HUES48 (cell line): ENCODE results near the gene FSHB.
"Not testable (repeated sequence)": the region's sequence is repeated elsewhere in the genome, so short reads cannot be mapped to it uniquely, and the experiment has no call there.

ENCODE experiments used
- H3K27ac ChIP-seq: one replicate; pipeline ENCODE4 v1.7.0; 2013; ENCODE audit warnings: low read depth, low read length, inconsistent platforms
- H3K27me3 ChIP-seq: 2 replicates; pipeline ENCODE4 v1.6.1; 2013; ENCODE audit warnings: mild to moderate bottlenecking, low read length; ENCODE audit not compliant: control insufficient read depth, insufficient read depth
- H3K36me3 ChIP-seq: 2 replicates; pipeline ENCODE4 v1.6.1; 2013; ENCODE audit warnings: low read length; ENCODE audit not compliant: control insufficient read depth, insufficient read depth
- H3K4me1 ChIP-seq: 2 replicates; pipeline ENCODE4 v1.6.1; 2013; ENCODE audit warnings: mild to moderate bottlenecking, low read length; ENCODE audit not compliant: control insufficient read depth, insufficient read depth
- H3K4me3 ChIP-seq: 2 replicates; pipeline ENCODE4 v1.5.1; 2013; ENCODE audit warnings: mild to moderate bottlenecking, low read depth, low read length
- H3K9ac ChIP-seq: 2 replicates; pipeline ENCODE4 v1.6.1; 2013; ENCODE audit warnings: mild to moderate bottlenecking, low read depth, low read length, moderate library complexity
- H3K9me3 ChIP-seq: 2 replicates; pipeline ENCODE4 v1.6.1; 2013; ENCODE audit warnings: low read length; ENCODE audit not compliant: control insufficient read depth, insufficient read depth

The FSHB gene

GRCh38 chr11:30230714-30231113, at the start of gene FSHB:
Gene FSHB (plus strand): TSS chr11:30231014. CDS start chr11:30231903, 889 bp downstream.
- Histone ChIP-seq H3K27me3 (no peaks in the 10 kb centered on the region), H3K9me3 (0 out of 2 replicates have a peak, but pooled peaks cover 5% of the 10 kb centered on the region), H3K36me3 (no peaks in the 10 kb centered on the region), H3K4me3 (no peak within 1 kb of the TSS), H3K9ac (no peak within 1 kb of the TSS), H3K27ac (no peak within 1 kb of the TSS), H3K4me1 (no peaks in the 10 kb centered on the region)

DNA sequence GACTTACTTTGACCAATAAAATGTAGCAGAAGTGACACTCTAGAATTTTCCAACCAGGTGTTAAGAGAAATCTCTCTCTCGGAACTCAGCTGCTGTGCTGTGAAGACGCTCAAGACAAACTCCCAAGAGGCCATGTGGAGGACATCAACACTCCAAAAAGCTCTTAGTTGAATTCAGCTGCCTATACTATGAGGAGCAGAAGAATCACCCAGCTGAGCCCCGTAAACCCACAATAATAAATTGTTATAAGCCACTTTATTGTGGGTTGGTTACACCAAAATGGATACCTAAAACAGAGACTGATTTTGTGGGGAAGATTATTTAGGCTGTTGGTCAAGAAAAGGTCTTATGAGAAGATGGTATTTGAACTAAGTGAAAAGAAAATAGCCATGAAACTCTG, 44.1 kb upstream of the FSHB start:
- Histone ChIP-seq H3K4me3 (no peak overlapping the region), H3K4me1 (no peaks in the 10 kb centered on the region), H3K27ac (no peak overlapping the region), H3K36me3 (no peaks in the 10 kb centered on the region), H3K9ac (no peak overlapping the region), H3K9me3 (no peaks in the 10 kb centered on the region), H3K27me3 (no peaks in the 10 kb centered on the region)

- Histone ChIP-seq H3K9ac (no peak overlapping the region), H3K27me3 (no peaks in the 10 kb centered on the region), H3K9me3 (no peaks in the 10 kb centered on the region), H3K4me1 (no peaks in the 10 kb centered on the region), H3K27ac (no peak overlapping the region), H3K4me3 (no peak overlapping the region), H3K36me3 (no peaks in the 10 kb centered on the region)
These were observed 38.2 kb upstream of the FSHB start for GRCh38 chr11:30192620-30193019.

- H3K4me3 ChIP-seq, result no peak overlapping the region
- no peak overlapping the region for H3K9ac ChIP-seq
- no peaks in the 10 kb centered on the region for H3K36me3 ChIP-seq
- no peaks in the 10 kb centered on the region for H3K27me3 ChIP-seq
- H3K27ac ChIP-seq, result no peak overlapping the region
- peaks cover 2% of the 10 kb centered on the region; the same call in 1 of the 2 replicates for H3K9me3 ChIP-seq
- no peaks in the 10 kb centered on the region for H3K4me1 ChIP-seq
These were observed 34.2 kb upstream of the FSHB start for GRCh38 chr11:30196400-30197206.

- Histone ChIP-seq H3K27ac (no peak overlapping the region), H3K4me1 (no peaks in the 10 kb centered on the region), H3K36me3 (no peaks in the 10 kb centered on the region)
These were observed 32.9 kb upstream of the FSHB start for GRCh38 chr11:30197869-30198268.

DNA sequence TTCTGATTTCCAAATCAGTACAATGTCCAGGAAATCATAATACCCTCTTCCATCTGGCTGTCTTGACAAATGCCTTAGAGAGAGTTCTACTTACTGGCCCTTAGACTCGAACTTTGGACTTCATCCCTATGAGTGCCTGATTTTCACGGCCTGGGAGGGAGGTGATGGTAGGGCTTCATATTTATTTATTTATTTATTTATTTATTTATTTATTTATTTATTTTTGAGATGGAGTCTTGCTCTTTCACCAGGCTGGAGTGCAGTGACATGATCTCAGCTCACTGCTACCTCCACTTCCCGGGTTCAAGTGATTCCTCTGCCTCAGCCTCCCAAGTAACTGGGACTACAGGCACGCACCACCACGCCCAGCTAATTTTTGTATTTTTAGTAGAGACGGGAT, 27.8 kb upstream of the FSHB start:
- H3K27ac ChIP-seq, H3K9me3 ChIP-seq, H3K27me3 ChIP-seq, H3K4me1 ChIP-seq, H3K4me3 ChIP-seq, H3K9ac ChIP-seq, H3K36me3 ChIP-seq: not testable (repeated sequence)

More at GRCh38 chr11:30197869-30198268, 32.9 kb upstream of the FSHB start:
- H3K27me3 ChIP-seq, result no peaks in the 10 kb centered on the region
- no peak overlapping the region for H3K9ac ChIP-seq
- H3K4me3 ChIP-seq, result no peak overlapping the region
- H3K9me3 ChIP-seq, result peaks cover 2% of the 10 kb centered on the region; the same call in 1 of the 2 replicates

DNA sequence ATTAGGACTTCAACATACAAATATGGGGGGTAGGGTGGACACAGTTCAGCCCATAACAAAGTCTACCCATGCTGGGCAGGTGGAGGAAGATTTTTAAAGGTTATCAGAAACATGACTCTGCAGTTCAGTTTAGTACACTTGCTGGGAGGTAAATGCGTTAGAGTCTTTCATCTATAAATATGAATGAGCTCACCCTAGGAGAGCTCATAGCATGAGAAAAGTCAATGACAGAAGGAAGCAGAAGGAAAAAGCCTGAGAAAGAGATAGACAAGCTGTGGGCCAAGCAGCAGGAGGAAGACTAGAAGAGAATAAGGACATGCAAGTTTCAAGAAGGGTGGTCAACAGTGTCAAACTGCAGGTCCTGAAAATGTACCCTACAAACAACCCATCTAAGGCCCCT, 27.0 kb upstream of the FSHB start:
- Histone ChIP-seq H3K36me3 (no peaks in the 10 kb centered on the region), H3K27me3 (no peaks in the 10 kb centered on the region), H3K9me3 (peaks cover 2% of the 10 kb centered on the region; the same call in 1 of the 2 replicates), H3K9ac (no peak overlapping the region), H3K4me3 (no peak overlapping the region), H3K27ac (no peak overlapping the region), H3K4me1 (peaks cover 9% of the 10 kb centered on the region; the same call in 1 of the 2 replicates)

- Histone ChIP-seq H3K4me1 (peaks cover 9% of the 10 kb centered on the region; the same call in 1 of the 2 replicates), H3K9ac (no peak overlapping the region)
These were observed 24.4 kb upstream of the FSHB start for GRCh38 chr11:30206249-30206996.

DNA sequence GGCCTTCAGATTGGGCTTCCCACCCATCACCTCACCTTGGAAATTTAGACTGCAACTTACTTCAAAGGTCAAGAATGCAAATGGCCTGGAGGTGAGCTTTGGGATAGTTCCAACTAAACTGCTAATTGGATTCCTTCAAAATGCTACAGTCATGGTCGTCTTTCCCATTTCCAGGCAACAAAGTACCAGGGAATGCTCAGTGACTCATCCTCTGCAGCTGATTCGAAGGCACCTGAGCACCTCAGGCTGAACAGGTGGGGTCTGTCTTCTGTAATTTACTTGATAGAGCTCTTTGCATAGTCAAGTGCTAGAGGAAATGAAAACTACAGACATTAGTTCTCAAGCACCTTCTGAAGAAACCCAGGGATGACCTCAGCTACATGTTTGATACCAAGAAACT, 20.5 kb upstream of the FSHB start:
- Histone ChIP-seq H3K4me1 (no peaks in the 10 kb centered on the region), H3K27ac (no peak overlapping the region), H3K4me3 (no peak overlapping the region), H3K9me3 (no peaks in the 10 kb centered on the region), H3K9ac (no peak overlapping the region), H3K27me3 (no peaks in the 10 kb centered on the region), H3K36me3 (no peaks in the 10 kb centered on the region)

More at GRCh38 chr11:30206249-30206996, 24.4 kb upstream of the FSHB start:
- Histone ChIP-seq H3K9me3 (no peaks in the 10 kb centered on the region), H3K27me3 (no peaks in the 10 kb centered on the region), H3K4me3 (no peak overlapping the region), H3K36me3 (no peaks in the 10 kb centered on the region), H3K27ac (no peak overlapping the region)

DNA sequence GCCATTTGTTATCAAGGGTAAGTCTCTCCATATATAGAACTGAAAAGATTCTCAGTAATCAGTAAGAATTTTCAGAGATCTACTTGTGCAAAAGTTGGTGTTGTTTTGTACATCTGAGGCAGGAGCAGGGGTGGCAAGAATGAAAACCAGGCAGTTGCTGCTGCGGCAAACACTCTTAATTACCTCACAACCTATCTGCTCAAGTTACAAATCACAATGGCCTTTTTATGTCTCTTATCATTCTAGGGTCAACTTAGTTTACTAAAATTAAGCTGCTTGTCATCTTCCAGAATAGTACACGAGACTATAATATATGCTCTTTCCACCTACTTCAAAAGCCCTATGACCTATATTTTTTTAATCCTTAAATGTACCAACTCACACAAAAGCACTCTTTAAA, 14.3 kb upstream of the FSHB start:
- H3K27me3 ChIP-seq, result no peaks in the 10 kb centered on the region
- H3K9ac ChIP-seq, result no peak overlapping the region
- H3K36me3 ChIP-seq, result no peaks in the 10 kb centered on the region
- H3K27ac ChIP-seq, result no peak overlapping the region
- no peak overlapping the region for H3K4me3 ChIP-seq
- no peaks in the 10 kb centered on the region for H3K4me1 ChIP-seq
- H3K9me3 ChIP-seq, result no peaks in the 10 kb centered on the region

GRCh38 chr11:30218278-30218677, 12.5 kb upstream of the FSHB start:
- H3K9ac ChIP-seq, result no peak overlapping the region
- no peak overlapping the region for H3K27ac ChIP-seq
- no peaks in the 10 kb centered on the region for H3K4me1 ChIP-seq
- no peaks in the 10 kb centered on the region for H3K27me3 ChIP-seq
- H3K9me3 ChIP-seq, result no peaks in the 10 kb centered on the region
- H3K4me3 ChIP-seq, result no peak overlapping the region
- no peaks in the 10 kb centered on the region for H3K36me3 ChIP-seq
